Left cardiac atrium (tissue), 4 donors: ENCODE measurements around the gene NR6A1. TPM values are rescaled to one million over a fixed set of nuclear protein-coding genes. Genes with fewer than 3 reads are reported as not detected.

ENCODE experiments used
- ATAC-seq, 2 donors: fragments of 200-7000 bp; cut with Tn5 transposase; one replicate each; pipeline ENCODE4 v1.9.1; 2020; ENCODE audit warnings: mild to moderate bottlenecking in 2 of 2, moderate library complexity in 2 of 2
- DNase-seq: peaks from one replicate; pipeline ENCODE4 v3.0.0-alpha.2; 2020
- intact Hi-C, 2 donors: fragments of 100-400 bp; cut with DNase I; formaldehyde crosslinking; loops; one replicate each; pipeline versions ENCODE4 v1.14.1 to v1.15.1; 2022 to 2023
- total RNA-seq, 2 donors: library from RNA; stranded (reverse); fragmentation: NEBNext Ultra II Directional; extraction: Animal tissue kit (Norgen Biotek cat#: 25700); gene quantifications; one replicate each; pipeline ENCODE4 v1.2.1, GENCODE V29; 2021
- donor health status: DM: no; HTN: yes; CAD: no.
- donor health status: DM: no; HTN: yes; CAD: no; lungs with severe emphysema.
- donor health status: DM: yes; HTN: yes; CAD: no.
- donor health status: Dilated cardiomyopathy.

NR6A1 gene
- total RNA-seq, 2 donors from 2014 or later: 1.2 to 1.3 TPM

GRCh38 chr9:124493794-124494479, 277.2 kb downstream of the NR6A1 start:
- intact Hi-C loops: no loop called here

GRCh38 chr9:124493218-124493617, 277.9 kb downstream of the NR6A1 start:
- DNase-seq: no peak
- intact Hi-C loops: no loop called here
- ATAC-seq: no peak

More at GRCh38 chr9:124493794-124494479, 277.2 kb downstream of the NR6A1 start:
- no peak for DNase-seq
- ATAC-seq: peak in 1 of 2 donors; percentile 45

- no peak for ATAC-seq
- no peak for DNase-seq
- intact Hi-C loops: no loop called here
These were observed 278.3 kb downstream of the NR6A1 start for GRCh38 chr9:124492818-124493217.

GRCh38 chr9:124491049-124491975, 279.8 kb downstream of the NR6A1 start:
- intact Hi-C loops: no loop called here
- ATAC-seq (no peak), DNase-seq (no peak)

GRCh38 chr9:124490004-124490403, 281.1 kb downstream of the NR6A1 start:
- intact Hi-C loops: no loop called here
- ATAC-seq (no peak), DNase-seq (no peak)

GRCh38 chr9:124489222-124489621, 281.9 kb downstream of the NR6A1 start:
- ATAC-seq: no peak
- no peak for DNase-seq
- intact Hi-C loops: no loop called here

- ATAC-seq: no peak
- intact Hi-C loops: no loop called here
- DNase-seq: no peak
These were observed 282.4 kb downstream of the NR6A1 start for GRCh38 chr9:124488641-124489210.

GRCh38 chr9:124487260-124488182, 283.6 kb downstream of the NR6A1 start:
- intact Hi-C loops: no loop called here
- no peak for ATAC-seq
- no peak for DNase-seq

GRCh38 chr9:124486778-124487259, 284.3 kb downstream of the NR6A1 start:
- ATAC-seq (no peak), DNase-seq (no peak)
- intact Hi-C loops: no loop called here

- DNase-seq (no peak), ATAC-seq (no peak)
- intact Hi-C loops: no loop called here
These were observed 285.2 kb downstream of the NR6A1 start for GRCh38 chr9:124485936-124486335.

GRCh38 chr9:124485201-124485600, 285.9 kb downstream of the NR6A1 start:
- DNase-seq (no peak), ATAC-seq (no peak)
- intact Hi-C loops: no loop called here

GRCh38 chr9:124483481-124483880, 287.6 kb downstream of the NR6A1 start:
- intact Hi-C loops: no loop called here
- DNase-seq (no peak), ATAC-seq (no peak)

- intact Hi-C loops: no loop called here
- no peak for ATAC-seq
- no peak for DNase-seq
These were observed 288.6 kb downstream of the NR6A1 start for GRCh38 chr9:124482431-124483031.

GRCh38 chr9:124481115-124481514, 290.0 kb downstream of the NR6A1 start:
- ATAC-seq (no peak), DNase-seq (no peak)
- intact Hi-C loops: no loop called here

- ATAC-seq (peak; percentile 19 to 52), DNase-seq (no peak)
- intact Hi-C loops: no loop called here
These were observed 290.5 kb downstream of the NR6A1 start for GRCh38 chr9:124480621-124480981.

- intact Hi-C loops: no loop called here
- DNase-seq: no peak
- ATAC-seq: no peak
These were observed 291.0 kb downstream of the NR6A1 start for GRCh38 chr9:124479947-124480620.

GRCh38 chr9:124479371-124479770, 291.7 kb downstream of the NR6A1 start:
- ATAC-seq (no peak), DNase-seq (no peak)
- intact Hi-C loops: no loop called here

GRCh38 chr9:124478354-124478753, 292.8 kb downstream of the NR6A1 start:
- ATAC-seq (no peak), DNase-seq (no peak)
- intact Hi-C loops: no loop called here
